ENCODE measurements around the gene ST7.

The ST7 gene

GRCh38 chr7:116953372-116953905 lies at the start of gene ST7:
ST7 (plus strand) TSS chr7:116953501; CDS start chr7:116953541, 40 bp downstream.
- Histone ChIP-seq H3K9ac (ENCODE audit: low read depth, low read length, poor library complexity, severe bottlenecking) (no peak within 1 kb of the TSS), H2AFZ (ENCODE audit: low read length) (no peak within 1 kb of the TSS), H3K79me2 (ENCODE audit: insufficient read depth, low read length) (no peaks in the 10 kb centered on the region), H3K4me1 (ENCODE audit: insufficient read depth, low read length, poor library complexity, severe bottlenecking) (peaks cover 7% of the 10 kb centered on the region), H3K4me2 (ENCODE audit: low read depth, low read length, poor library complexity, severe bottlenecking) (no peak within 1 kb of the TSS), H3F3A (ENCODE audit: low read depth) (no peaks in the 10 kb centered on the region), H3K4me3 (ENCODE audit: low read length, poor library complexity, severe bottlenecking) (no peak within 1 kb of the TSS), H3K9me2 (replicated peaks; ENCODE audit: low read depth, low read length) (no peaks in the 10 kb centered on the region), H3K9me3 (ENCODE audit: insufficient read depth, low read depth, low read length) (no peaks in the 10 kb centered on the region), H3K36me3 (ENCODE audit: insufficient read depth, low read length) (no peaks in the 10 kb centered on the region), H3K27me3 (ENCODE audit: insufficient read depth, low read length, poor library complexity, severe bottlenecking) (no peaks in the 10 kb centered on the region), H4K20me1 (ENCODE audit: insufficient read depth, low read length, poor library complexity, severe bottlenecking) (no peaks in the 10 kb centered on the region)
- TF ChIP-seq CTCF (conservative IDR thresholded peaks at IDR 0.05; ENCODE audit: low read length) (no peak), EZH2phosphoT487 (IDR thresholded peaks at IDR 0.05; ENCODE audit: borderline replicate concordance) (no peak)

- H3K9me3 ChIP-seq (ENCODE audit: insufficient read depth, low read depth, low read length) = no peaks in the 10 kb centered on the region
- peaks cover 7% of the 10 kb centered on the region for H4K20me1 ChIP-seq (ENCODE audit: insufficient read depth, low read length, poor library complexity, severe bottlenecking)
- no peak for TF ChIP-seq CTCF (conservative IDR thresholded peaks at IDR 0.05; ENCODE audit: low read length)
- no peak for TF ChIP-seq EZH2phosphoT487 (IDR thresholded peaks at IDR 0.05; ENCODE audit: borderline replicate concordance)
- no peak overlapping the region for H3K9ac ChIP-seq (ENCODE audit: low read depth, low read length, poor library complexity, severe bottlenecking)
- H3K79me2 ChIP-seq (ENCODE audit: insufficient read depth, low read length) = peaks cover 16% of the 10 kb centered on the region; the same call in 1 of the 2 replicates
- H3K4me2 ChIP-seq (ENCODE audit: low read depth, low read length, poor library complexity, severe bottlenecking) = no peak overlapping the region
- H2AFZ ChIP-seq (ENCODE audit: low read length) = no peak overlapping the region
- no peaks in the 10 kb centered on the region for H3K4me1 ChIP-seq (ENCODE audit: insufficient read depth, low read length, poor library complexity, severe bottlenecking)
- H3K36me3 ChIP-seq (ENCODE audit: insufficient read depth, low read length) = peaks cover 87% of the 10 kb centered on the region
- H3K4me3 ChIP-seq (ENCODE audit: low read length, poor library complexity, severe bottlenecking) = no peak overlapping the region
- no peaks in the 10 kb centered on the region for H3F3A ChIP-seq (ENCODE audit: low read depth)
- no peaks in the 10 kb centered on the region for H3K27me3 ChIP-seq (ENCODE audit: insufficient read depth, low read length, poor library complexity, severe bottlenecking)
- H3K9me2 ChIP-seq (replicated peaks; ENCODE audit: low read depth, low read length) = no peaks in the 10 kb centered on the region
Measured at GRCh38 chr7:116906391-116906790, 46.9 kb upstream of the ST7 start.

- TF ChIP-seq CTCF (conservative IDR thresholded peaks at IDR 0.05; ENCODE audit: low read length) (no peak), EZH2phosphoT487 (IDR thresholded peaks at IDR 0.05; ENCODE audit: borderline replicate concordance) (no peak)
- no peaks in the 10 kb centered on the region for H3K27me3 ChIP-seq (ENCODE audit: insufficient read depth, low read length, poor library complexity, severe bottlenecking)
- no peak overlapping the region for H3K4me2 ChIP-seq (ENCODE audit: low read depth, low read length, poor library complexity, severe bottlenecking)
- no peaks in the 10 kb centered on the region; the same call in 1 of the 2 replicates for H3K79me2 ChIP-seq (ENCODE audit: insufficient read depth, low read length)
- no peaks in the 10 kb centered on the region for H3F3A ChIP-seq (ENCODE audit: low read depth)
- H3K4me3 ChIP-seq (ENCODE audit: low read length, poor library complexity, severe bottlenecking) = no peak overlapping the region
- peaks cover 95% of the 10 kb centered on the region for H3K36me3 ChIP-seq (ENCODE audit: insufficient read depth, low read length)
- H3K4me1 ChIP-seq (ENCODE audit: insufficient read depth, low read length, poor library complexity, severe bottlenecking) = no peaks in the 10 kb centered on the region
- H4K20me1 ChIP-seq (ENCODE audit: insufficient read depth, low read length, poor library complexity, severe bottlenecking) = peaks cover 7% of the 10 kb centered on the region
- H3K9ac ChIP-seq (ENCODE audit: low read depth, low read length, poor library complexity, severe bottlenecking) = no peak overlapping the region
- H3K9me2 ChIP-seq (replicated peaks; ENCODE audit: low read depth, low read length) = no peaks in the 10 kb centered on the region
- no peak overlapping the region for H2AFZ ChIP-seq (ENCODE audit: low read length)
- no peaks in the 10 kb centered on the region; the same call in 1 of the 2 replicates for H3K9me3 ChIP-seq (ENCODE audit: insufficient read depth, low read depth, low read length)
Measured at GRCh38 chr7:116910383-116910782, 42.9 kb upstream of the ST7 start.
